Pancreas (tissue), 10 donors: ENCODE measurements around the gene CYP4F8. TPM values are rescaled to one million over a fixed set of nuclear protein-coding genes. Genes with fewer than 3 reads are reported as not detected.
"Not testable (repeated sequence)": the region's sequence is repeated elsewhere in the genome, so short reads cannot be mapped to it uniquely, and the experiment has no call there.

Source experiments
- ATAC-seq, 4 donors: fragments of 200-7000 bp; cut with Tn5 transposase; one replicate each; pipeline versions ENCODE4 v1.8.0 to v1.9.1; 2020; ENCODE audit warnings: mild to moderate bottlenecking in 4 of 4, moderate library complexity in 4 of 4
- DNase-seq, 6 donors: peaks; one replicate each; pipeline ENCODE4 v3.0.0-alpha.2; 2020
- FAIRE-seq: peaks from 2 replicates; lab custom pipeline; 2012; peaks lifted over from hg19 to GRCh38; lab: Jason Lieb, UNC
- H3K27ac ChIP-seq, 4 donors: fragments of 200-600 bp; sonication (generic); 1 replicate in 3 of 4; 2 replicates in 1 of 4; pipeline versions ENCODE4 v1.5.0 to v1.8.0; 2020
- H3K27me3 ChIP-seq, 4 donors: fragments of 200-600 bp; one replicate each; pipeline ENCODE4 v1.8.0; 2021
- H3K36me3 ChIP-seq, 3 donors: fragments of 200-600 bp; sonication (generic) in 1 of 3; one replicate each; pipeline versions ENCODE4 v1.5.0 to v1.8.0; 2020 to 2021
- H3K4me1 ChIP-seq, 3 donors: fragments of 200-600 bp; one replicate each; pipeline ENCODE4 v1.8.0; 2021
- H3K4me3 ChIP-seq, 4 donors: fragments of 200-600 bp; sonication (generic) in 2 of 4; one replicate each; pipeline versions ENCODE4 v1.5.0 to v1.8.0; 2020 to 2021
- H3K9me3 ChIP-seq, 4 donors: fragments of 200-600 bp; one replicate each; pipeline ENCODE4 v1.8.0; 2021
- CTCF ChIP-seq, 4 donors: fragments of 200-600 bp; sonication (generic) in 3 of 4; IDR thresholded peaks; one replicate each; pipeline versions ENCODE4 v1.5.0 to v1.8.0; 2021; ENCODE audit warnings: antibody characterized with exemption in 4 of 4
- WGBS, 2 donors: extraction: QIAGEN DNeasy Blood & Tissue Kit; methylation state at CpG; one replicate each; pipeline ENCODE4 v1.1.7; 2013; 5-methylcytosine and 5-hydroxymethylcytosine counted together
- intact Hi-C, 3 donors: fragments of 100-400 bp; cut with DNase I; formaldehyde crosslinking; loops; one replicate each; pipeline versions ENCODE4 v1.11.1 to v1.14.2; 2022
- polyA plus RNA-seq, 2 donors: library from polyadenylated mRNA; stranded (reverse); fragments of 200-250 nt; gene quantifications; one replicate each; pipeline ENCODE4 v1.2.3, GENCODE V29; 2013
- total RNA-seq, 6 donors: library from RNA; stranded (reverse); fragmentation: NEBNext Ultra II Directional in 4 of 6; extraction: Animal tissue kit (Norgen Biotek cat#: 25700) in 4 of 6; gene quantifications; one replicate each; pipeline versions ENCODE4 v1.2.1 to v1.2.4, GENCODE V29; 2021 to 2023
- donor health status: healthy with polysubstance abuse.
- donor health status: DM: no; HTN: no; CAD: no; lungs with moderate emphysema.
- donor health status: DM: no; HTN: no; CAD: no.
- donor health status: control.
- donor health status: control.
- donor health status: Bipolar disorder and iron deficiency.
- donor health status: DM: yes; HTN: yes; CAD: no.
- donor health status: DM: no; HTN: no; CAD: no.
- donor health status: DM: no; HTN: no; CAD: no.
- donor health status: DM: yes; HTN: yes; CAD: no.

CYP4F8 gene
- total and polyA plus RNA-seq, 8 donors, result not detected

GRCh38 chr19:15644066-15644741 lies 29.2 kb downstream of the CYP4F8 start:
- Histone ChIP-seq H3K9me3 (no peaks in the 10 kb centered on the region), H3K4me1 (no peaks in the 10 kb centered on the region), H3K4me3 (no peak overlapping the region), H3K36me3 (no peaks in the 10 kb centered on the region), H3K27me3 (no peaks in the 10 kb centered on the region), H3K27ac (no peak overlapping the region)
- WGBS, 2 donors, result 70% methylated on average over 3 of the region's 3 CpGs
- no peak for DNase-seq
- intact Hi-C loops, result no loop called here
- FAIRE-seq, result no peak
- no peak for TF ChIP-seq CTCF (IDR thresholded peaks at IDR 0.05)
- ATAC-seq, result no peak

- no peak for TF ChIP-seq CTCF (IDR thresholded peaks at IDR 0.05)
- DNase-seq (no peak), ATAC-seq (no peak), FAIRE-seq (no peak)
- Histone ChIP-seq H3K36me3 (no peaks in the 10 kb centered on the region), H3K9me3 (no peaks in the 10 kb centered on the region), H3K27ac (no peak overlapping the region), H3K4me1 (no peaks in the 10 kb centered on the region), H3K4me3 (no peak overlapping the region), H3K27me3 (no peaks in the 10 kb centered on the region)
- WGBS, 2 donors, result 77 to 80% methylated on average over 3 of the region's 3 CpGs
- intact Hi-C loops, result no loop called here
These were observed 29.8 kb downstream of the CYP4F8 start for GRCh38 chr19:15644816-15645215.

- no peak for TF ChIP-seq CTCF (IDR thresholded peaks at IDR 0.05)
- Histone ChIP-seq H3K27ac (no peak overlapping the region), H3K4me1 (no peaks in the 10 kb centered on the region), H3K27me3 (no peaks in the 10 kb centered on the region), H3K4me3 (no peak overlapping the region), H3K9me3 (no peaks in the 10 kb centered on the region), H3K36me3 (no peaks in the 10 kb centered on the region)
- ATAC-seq, result no peak
- 47 to 55% methylated on average over 2 of the region's 2 CpGs for WGBS, 2 donors
- DNase-seq, result no peak
- FAIRE-seq, result no peak
- intact Hi-C loops, result no loop called here
These were observed 34.5 kb downstream of the CYP4F8 start for GRCh38 chr19:15649526-15649925.

- DNase-seq, ATAC-seq, H3K36me3 ChIP-seq, H3K27me3 ChIP-seq, H3K9me3 ChIP-seq, FAIRE-seq, H3K4me3 ChIP-seq, H3K4me1 ChIP-seq, H3K27ac ChIP-seq, intact Hi-C loops: not testable (repeated sequence)
These were observed 35.1 kb downstream of the CYP4F8 start for GRCh38 chr19:15650123-15650522.

- intact Hi-C loops, result no loop called here
- Histone ChIP-seq H3K27ac (no peak overlapping the region), H3K9me3 (no peaks in the 10 kb centered on the region), H3K4me1 (no peaks in the 10 kb centered on the region), H3K27me3 (no peaks in the 10 kb centered on the region), H3K4me3 (no peak overlapping the region), H3K36me3 (no peaks in the 10 kb centered on the region)
- 56 to 60% methylated on average over 3 of the region's 3 CpGs for WGBS, 2 donors
- no peak for FAIRE-seq
- no peak for DNase-seq
- no peak for ATAC-seq
- no peak for TF ChIP-seq CTCF (IDR thresholded peaks at IDR 0.05)
These were observed 36.8 kb downstream of the CYP4F8 start for GRCh38 chr19:15651791-15652190.
